ENCODE data around the gene LRIT3.

DNA sequence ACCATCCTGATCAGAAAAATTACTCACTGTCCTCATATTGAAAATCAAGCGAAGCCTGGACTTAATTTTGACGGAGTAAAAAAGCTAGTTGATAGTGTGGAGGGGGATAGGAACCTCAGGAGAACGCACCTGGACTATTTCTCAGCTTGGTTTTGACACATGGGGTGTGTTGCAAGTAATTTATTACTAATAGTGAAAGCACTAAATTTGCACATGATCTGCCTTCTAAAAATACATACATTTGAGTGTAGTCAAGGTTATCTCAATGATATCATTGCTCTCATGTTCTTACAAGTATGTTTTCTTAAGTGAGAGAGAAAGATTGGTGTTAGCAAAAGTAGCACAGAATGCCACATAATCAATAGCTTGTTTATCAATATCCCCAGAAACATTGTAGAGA, 29.5 kb downstream of the LRIT3 start:
- TF ChIP-seq, protein P1, sequence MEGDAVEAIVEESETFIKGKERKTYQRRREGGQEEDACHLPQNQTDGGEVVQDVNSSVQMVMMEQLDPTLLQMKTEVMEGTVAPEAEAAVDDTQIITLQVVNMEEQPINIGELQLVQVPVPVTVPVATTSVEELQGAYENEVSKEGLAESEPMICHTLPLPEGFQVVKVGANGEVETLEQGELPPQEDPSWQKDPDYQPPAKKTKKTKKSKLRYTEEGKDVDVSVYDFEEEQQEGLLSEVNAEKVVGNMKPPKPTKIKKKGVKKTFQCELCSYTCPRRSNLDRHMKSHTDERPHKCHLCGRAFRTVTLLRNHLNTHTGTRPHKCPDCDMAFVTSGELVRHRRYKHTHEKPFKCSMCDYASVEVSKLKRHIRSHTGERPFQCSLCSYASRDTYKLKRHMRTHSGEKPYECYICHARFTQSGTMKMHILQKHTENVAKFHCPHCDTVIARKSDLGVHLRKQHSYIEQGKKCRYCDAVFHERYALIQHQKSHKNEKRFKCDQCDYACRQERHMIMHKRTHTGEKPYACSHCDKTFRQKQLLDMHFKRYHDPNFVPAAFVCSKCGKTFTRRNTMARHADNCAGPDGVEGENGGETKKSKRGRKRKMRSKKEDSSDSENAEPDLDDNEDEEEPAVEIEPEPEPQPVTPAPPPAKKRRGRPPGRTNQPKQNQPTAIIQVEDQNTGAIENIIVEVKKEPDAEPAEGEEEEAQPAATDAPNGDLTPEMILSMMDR (conservative IDR thresholded peaks at IDR 0.05): no peak
- TF ChIP-seq ZFX (IDR thresholded peaks at IDR 0.05): no peak
